SU-DHL-6 (cell line): Measurements from ENCODE around the gene PRR7.

Experiments
- CTCF ChIP-seq: fragments of 200-600 bp; sonication (generic); IDR thresholded peaks from one replicate; pipeline ENCODE4 v1.5.1; 2017; ENCODE audit warnings: antibody characterized with exemption, mild to moderate bottlenecking, low read length, moderate library complexity; ENCODE audit not compliant: insufficient read depth, poor library complexity, severe bottlenecking
- EZH2phosphoT487 ChIP-seq: fragments of 200-600 bp; sonication (generic), shearing (Covaris generic); conservative IDR thresholded peaks from 2 replicates; pipeline ENCODE4 v1.6.1; 2018; ENCODE audit warnings: mild to moderate bottlenecking, antibody characterized with exemption, low read length, moderate library complexity, mixed read lengths

GRCh38 chr5:177493795-177494345 lies 47.3 kb downstream of the PRR7 start:
- TF ChIP-seq CTCF (no peak), EZH2phosphoT487 (no peak)
